HG02588 (cell line): Measurements from ENCODE around the gene PTPN6.

Source experiments
- ATAC-seq: cut with Tn5 transposase; IDR thresholded peaks from one replicate; pipeline ENCODE4 v1.9.1; 2021; ENCODE audit warnings: mild to moderate bottlenecking, moderate library complexity; ENCODE audit not compliant: unreplicated experiment

The PTPN6 gene

GRCh38 chr12:7001921-7002591, 50.9 kb downstream of the PTPN6 start:
- no peak for ATAC-seq

GRCh38 chr12:7004287-7004803, 53.2 kb downstream of the PTPN6 start:
- no peak for ATAC-seq

- no peak for ATAC-seq
Measured at GRCh38 chr12:7004840-7005239, 53.7 kb downstream of the PTPN6 start.

- no peak for ATAC-seq
Measured at GRCh38 chr12:7005311-7005710, 54.2 kb downstream of the PTPN6 start.

- no peak for ATAC-seq
Measured at GRCh38 chr12:7006639-7007038, 55.5 kb downstream of the PTPN6 start.

- no peak for ATAC-seq
Measured at GRCh38 chr12:7008864-7009263, 57.7 kb downstream of the PTPN6 start.

- ATAC-seq = no peak
Measured at GRCh38 chr12:7009512-7009911, 58.4 kb downstream of the PTPN6 start.
